ENCODE measurements around the gene C11orf86. TPM values are rescaled to one million over a fixed set of nuclear protein-coding genes. Genes with fewer than 3 reads are reported as not detected.
"Not testable (repeated sequence)": the region's sequence is repeated elsewhere in the genome, so short reads cannot be mapped to it uniquely, and the experiment has no call there.

The C11orf86 gene
- total RNA-seq, 1 experiment from 2014 or later = not detected

DNA sequence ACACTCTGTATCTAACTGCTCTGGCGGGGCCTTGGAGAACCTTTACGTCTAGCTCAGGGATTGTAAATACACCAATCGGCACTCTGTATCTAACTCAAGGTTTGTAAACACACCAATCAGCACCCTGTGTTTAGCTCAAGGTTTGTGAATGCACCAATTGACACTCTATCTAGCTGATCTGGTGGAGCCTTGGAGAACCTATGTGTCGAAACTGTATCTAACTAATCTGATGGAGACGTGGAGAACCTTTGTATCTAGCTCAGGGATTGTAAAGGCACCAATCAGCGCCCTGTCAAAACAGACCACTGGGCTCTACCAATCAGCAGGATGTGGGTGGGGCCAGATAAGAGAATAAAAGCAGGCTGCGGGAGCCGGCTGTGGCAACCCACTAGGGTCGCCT, 14.3 kb downstream of the C11orf86 start:
- not testable (repeated sequence) for DNase-seq (ENCODE audit: low read depth)

DNA sequence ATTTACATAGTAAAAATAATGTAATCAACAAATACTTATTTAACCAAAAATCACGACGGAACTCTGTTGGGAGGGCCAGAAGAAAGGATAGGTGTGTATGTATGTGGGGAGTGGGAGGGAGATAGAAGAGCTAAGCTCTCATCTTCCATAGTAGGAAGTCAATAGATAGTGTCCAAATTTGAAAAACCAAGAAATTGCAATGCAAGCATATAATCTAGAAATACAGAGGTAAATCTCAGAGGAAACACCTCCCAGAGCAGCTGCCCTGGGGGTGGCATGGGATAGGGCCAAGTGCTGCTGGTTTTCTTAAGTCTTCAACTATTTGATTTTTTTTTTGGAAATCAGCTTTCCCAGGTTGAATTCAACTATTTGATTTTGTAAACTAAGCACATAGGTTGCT, 16.9 kb downstream of the C11orf86 start:
- no peak for DNase-seq (ENCODE audit: low read depth)

DNA sequence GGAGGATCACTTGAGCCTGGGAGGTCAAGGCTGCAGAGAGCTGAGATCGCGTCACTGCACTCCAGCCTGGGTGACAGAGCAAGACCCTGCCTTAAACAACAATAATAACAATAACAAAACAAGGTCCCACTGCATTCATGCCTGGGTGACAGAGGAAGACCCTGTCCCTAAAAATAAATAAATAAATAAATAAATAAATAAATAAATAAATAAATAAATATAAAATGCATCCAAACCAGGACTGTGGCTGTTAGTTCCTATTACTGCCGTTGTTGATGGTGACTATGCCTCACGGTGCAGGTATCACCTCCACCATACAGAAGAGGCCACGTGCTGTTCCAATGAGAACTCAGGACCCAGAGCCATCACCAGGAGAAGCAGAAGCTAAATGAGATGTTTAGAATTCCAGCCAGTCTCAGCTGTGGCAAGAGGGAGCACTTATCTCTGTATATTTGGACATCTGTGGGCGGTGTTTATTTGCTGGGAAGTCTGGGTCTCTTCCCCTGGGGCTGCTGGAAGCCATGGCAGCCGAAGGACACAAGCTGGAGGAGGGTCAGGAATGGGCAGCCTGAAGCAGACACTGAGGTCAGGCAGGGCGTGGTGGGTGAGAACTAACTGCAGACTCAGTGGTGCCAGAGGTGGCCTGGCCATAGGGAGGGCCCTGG, 21.6 kb downstream of the C11orf86 start:
- peak; percentile 65 for DNase-seq (ENCODE audit: low read depth)

DNA sequence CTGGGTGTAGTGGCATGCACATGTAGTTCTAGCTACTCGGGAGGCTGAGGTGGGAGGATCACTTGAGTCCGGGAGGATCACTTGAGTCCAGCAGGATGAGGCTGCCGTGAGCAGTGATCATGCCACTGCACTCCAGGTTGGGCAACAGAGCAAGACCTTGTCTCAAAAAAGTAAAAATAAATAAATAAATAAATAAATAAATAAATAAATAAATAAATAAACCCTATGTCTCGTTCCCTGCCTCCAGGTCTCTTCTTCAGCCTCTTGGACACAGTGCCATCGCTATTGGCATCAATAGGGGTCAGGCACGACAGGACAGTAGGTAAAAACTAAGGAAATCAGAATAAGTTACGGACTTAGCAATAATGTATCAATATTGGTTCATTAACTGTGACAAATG, 24.5 kb downstream of the C11orf86 start:
- DNase-seq (ENCODE audit: low read depth) = no peak

DNA sequence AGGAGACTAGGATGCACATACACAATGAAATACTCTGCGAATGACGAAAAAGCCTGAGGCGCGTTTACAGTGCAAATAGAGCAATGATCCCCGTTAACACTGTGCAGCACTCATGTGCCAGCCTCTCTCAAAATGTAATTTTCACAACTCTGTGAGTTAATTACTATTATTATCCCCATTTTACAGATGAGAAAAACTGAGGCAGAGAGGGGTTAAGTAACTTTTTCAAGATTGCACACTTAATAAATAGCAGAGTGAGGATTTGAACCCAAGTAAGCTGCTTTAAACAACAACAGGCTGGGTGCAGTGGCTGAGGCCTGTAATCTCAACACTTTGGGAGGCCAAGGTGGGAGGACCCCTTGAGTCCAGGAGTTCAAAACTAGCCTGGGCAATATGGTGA, 26.2 kb downstream of the C11orf86 start:
- no peak for DNase-seq (ENCODE audit: low read depth)

DNA sequence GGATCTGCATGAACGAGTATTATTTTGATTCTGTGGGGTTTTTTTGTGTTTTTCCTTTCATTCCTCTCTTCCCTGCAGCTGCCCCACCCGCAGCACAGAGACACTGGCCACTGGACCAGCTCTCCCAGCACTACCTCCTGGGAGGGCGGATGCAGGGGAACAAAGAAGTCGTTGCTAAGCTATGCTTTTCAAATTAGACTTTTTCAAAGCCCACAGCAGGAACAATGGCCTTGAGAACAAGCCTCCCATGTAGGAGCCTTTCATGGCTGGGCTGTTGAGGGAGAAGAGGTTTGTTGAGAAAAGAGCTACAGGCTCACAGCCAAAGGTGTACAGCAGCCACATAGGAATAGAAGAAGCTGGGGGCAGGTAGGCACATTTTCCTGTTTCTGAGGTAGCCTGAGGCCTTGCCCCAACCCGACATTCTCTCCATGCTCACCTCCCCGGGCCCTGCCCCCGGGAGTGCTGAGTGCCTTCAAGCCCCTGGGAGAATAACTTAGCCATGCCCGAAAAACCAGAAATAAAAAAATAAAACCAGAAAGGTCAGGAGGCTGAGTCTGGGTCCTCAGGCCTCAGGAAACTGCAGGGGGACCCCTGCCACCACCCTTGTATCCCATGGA, 27.3 kb downstream of the C11orf86 start:
- no peak for DNase-seq (ENCODE audit: low read depth)

DNA sequence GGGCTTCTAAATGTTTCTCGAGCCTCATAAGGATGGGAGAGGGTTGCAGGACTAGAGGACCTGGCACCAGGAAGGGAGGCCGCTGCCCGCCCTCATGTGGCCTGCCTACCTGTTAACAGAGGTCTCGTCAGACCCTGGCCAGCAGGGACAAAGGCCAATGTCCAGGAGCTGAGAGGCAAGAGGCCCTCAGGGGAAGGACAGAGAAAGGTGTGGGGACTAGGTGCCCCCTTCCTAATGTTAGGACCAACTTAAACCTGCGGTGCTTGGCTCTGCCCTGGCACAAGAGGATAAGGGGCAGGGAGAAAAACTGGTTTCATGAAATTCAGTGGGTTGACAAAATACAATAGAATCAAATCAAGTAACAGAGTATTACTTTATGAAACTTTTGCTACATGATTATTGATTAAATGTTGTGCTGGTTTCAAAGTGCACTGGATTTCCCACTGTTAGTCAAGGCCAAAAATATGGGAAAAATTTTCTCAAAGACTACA, 27.9 kb downstream of the C11orf86 start:
- no peak for DNase-seq (ENCODE audit: low read depth)

DNA sequence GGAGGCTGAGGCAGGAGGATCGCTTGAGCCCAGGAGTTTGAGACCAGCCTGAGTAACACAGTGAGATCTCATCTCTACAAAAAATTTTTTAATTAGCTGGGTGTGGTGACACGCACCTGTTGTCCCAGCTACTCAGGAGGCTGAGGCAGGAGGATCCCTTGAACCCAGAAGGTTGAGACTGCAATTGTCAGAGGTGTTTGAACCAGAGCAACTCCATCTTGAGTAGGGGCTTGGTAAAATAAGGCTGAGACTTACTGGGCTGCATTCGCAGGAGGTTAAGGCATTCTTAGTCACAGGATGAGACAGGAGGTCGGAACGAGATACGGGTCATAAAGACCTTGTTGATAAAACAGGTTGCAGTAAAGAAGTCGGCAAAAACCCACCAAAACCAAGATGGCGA, 30.1 kb downstream of the C11orf86 start:
- not testable (repeated sequence) for DNase-seq (ENCODE audit: low read depth)

DNA sequence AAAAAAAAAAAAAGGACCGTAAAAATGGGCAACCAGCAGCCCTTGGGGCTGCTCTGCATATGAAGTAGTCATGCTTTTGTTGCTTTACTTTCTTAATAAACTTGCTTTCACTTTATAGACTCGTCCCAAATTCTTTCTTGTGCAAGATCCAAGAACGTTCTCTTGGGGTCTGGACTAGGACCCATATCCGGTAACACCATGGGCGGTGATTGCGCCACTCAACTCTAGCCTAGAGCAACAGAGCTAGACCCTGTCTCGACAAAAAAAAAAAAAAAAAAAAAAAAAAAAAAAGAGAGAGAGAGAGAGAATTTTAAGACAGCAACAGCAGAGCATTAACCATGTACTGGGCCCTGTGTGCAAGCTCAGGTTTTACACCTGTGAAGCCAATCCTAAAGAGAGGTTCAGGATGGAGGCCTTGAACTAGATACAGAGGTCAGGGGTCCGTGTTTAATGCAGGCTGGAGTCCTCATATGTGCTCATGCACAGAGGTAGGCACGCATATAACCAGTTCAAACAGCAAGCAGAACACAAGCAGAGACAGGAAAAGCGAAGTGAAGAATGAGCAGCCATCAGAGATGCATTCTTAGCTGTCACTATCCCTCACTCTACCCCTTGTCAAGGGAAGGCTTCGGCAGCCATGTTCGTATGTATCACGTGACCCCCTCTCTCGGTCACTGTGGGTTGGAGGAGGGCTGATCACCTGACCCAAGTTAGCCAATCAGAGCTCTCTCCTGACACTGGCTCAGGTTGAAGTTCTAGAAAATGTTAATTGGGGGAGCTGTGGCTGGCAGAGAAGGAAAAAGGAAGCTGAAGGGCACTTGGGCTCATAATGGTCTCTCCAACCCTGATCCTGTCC, 31.2 kb downstream of the C11orf86 start:
- peak; percentile 66 for DNase-seq (ENCODE audit: low read depth)

DNA sequence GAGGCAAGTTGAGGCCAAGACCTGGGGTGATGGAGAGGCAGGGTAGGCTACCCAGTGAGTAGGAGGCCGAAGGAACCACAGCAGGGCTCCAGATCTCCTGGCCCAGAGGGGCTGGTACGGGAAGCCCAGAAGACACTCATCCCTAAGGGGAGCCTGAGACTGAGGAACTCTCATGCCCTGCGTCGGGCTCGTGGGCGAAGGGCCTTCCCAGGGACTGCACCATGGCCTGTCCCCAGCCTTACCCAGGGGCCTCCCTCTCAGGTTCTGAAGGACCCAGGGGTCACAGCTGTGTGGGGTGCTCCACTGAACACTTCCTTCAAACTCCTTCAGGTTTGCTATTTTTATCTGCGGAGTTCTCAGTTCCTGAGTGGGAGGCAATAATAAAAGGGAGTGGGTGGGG, 32.0 kb downstream of the C11orf86 start:
- no peak for DNase-seq (ENCODE audit: low read depth)

DNA sequence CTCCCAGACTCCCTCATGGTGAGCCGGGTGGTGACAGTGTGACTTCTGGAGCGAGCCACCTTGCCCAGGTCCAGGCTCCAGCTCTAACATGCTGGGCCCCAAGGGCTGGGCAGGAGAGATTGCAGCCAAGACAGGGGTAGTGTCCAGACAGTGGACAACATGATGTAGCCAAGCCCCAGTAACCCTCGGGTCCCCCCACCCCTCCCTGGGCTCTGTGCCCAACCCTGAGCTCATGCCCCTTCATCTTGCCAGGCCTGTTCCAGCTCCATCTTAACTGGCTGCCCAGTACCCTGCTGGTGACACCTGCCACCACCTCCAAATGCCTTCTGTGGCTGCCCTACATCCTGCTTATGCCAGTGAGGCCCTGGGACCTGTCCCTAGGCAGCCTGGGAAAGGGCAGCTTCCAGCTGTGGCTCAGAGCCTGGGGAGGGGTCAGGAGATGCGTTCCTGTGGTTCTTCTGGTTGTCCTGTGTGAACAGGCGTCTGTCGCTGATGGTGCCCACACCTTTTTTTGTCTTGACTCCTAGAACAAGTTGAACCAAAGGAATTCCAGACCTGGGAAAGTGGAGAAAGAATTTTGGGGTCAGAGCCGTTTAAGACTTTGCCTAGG, 35.3 kb downstream of the C11orf86 start:
- DNase-seq (ENCODE audit: low read depth) = no peak

DNA sequence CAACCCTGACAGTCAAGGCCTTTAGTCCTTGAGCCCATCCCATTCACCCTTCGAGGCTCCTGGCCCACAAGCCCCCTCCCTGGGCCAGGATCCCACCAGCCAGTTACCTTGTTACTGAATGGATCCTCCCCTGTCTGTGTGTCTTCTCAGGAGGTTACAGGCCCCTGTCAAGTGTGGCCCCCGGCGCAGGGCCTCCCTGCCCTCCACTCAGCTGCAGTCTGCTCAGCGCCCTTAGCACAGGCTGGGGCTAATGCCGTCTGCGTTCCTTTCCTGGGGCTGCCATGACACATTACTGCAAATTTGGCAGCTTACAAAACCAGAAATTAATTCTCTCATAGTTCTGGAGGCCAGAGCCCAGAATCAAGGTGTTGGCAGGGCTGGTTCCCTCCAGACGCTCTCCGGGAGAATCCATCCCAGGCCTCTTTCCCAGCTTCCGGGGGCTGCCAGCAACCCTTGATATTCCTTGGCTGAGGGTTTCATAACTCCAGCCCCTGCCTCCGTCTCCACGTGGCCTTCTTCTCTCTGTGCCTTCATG, 38.5 kb downstream of the C11orf86 start:
- DNase-seq (ENCODE audit: low read depth) = no peak

DNA sequence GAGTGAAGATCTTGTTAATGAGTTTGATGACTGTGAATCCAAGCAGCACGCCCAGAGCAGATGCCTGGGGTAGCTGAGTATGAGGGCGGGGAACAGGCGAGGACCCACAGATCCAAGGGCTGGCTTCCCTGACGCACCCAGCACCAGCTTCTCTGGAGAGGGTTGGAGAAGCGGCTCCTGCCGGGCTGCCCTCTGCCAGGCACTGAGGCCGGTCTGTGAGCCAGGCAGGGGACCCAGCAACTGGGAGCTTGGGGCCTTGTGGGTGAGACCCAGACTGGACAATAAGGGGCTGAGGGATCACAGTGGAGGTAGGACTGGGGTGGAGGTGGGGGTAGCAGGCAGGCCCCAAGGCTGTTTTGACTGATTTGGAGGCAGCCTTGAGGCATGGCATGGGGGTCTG, 39.2 kb downstream of the C11orf86 start:
- no peak for DNase-seq (ENCODE audit: low read depth)

DNA sequence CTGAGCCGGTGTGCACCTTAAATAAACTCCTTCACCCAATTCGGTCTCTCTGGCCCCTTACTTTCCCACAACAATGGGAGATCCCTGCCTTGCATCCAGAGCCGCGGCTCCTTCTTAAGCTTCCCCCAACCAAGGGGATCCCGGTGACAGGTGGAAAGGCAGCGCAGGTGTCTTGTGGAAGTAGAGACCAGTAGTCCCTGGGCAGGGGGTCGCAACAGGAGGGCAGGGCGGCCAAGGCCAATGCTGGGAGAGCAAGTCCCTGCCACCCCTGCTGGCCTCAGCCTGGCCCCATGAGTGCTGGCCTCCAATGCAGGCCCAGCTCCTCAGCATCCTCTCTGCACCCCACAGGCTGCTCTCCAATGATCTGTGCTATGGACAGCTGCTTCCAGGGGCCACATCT, 39.9 kb downstream of the C11orf86 start:
- DNase-seq (ENCODE audit: low read depth) = no peak

DNA sequence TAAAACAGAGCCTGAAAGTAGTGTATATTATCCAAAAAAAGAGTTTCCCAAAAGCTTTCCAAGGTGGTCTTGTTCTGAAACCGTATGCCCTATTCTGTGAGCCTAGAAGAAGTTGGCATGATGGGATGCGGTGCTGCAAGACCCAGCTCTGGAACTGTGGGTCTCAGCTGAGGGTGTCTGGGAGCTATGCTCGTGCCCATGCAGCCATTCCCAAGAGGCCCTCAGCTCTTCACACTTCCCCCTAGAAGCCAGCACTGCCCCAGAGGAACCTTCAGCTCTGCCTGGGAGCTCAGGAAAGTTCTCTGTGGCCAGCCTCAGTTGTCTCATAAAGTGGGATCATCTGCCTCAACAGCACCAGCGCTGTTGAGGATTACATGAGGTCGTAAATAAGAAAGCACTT, 41.4 kb downstream of the C11orf86 start:
- DNase-seq (ENCODE audit: low read depth) = no peak

DNA sequence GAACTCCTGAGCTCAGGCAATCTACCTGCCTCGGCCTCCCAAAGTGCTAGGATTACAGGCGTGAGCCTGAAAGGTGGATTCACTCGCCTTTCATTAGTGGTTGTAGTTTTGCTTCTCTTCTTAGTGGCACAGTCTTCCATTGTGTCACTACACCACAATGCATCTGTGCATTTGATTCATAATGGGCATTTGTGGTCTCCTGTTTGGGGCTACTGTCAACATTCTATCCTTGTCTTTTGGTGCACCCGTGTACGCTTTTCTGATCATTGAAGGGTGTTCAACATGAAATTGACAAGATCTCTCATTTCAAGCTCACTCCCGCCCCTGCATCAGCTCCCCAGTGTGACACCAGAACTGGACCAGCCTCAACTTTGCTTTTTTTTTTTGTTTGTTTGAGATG, 45.8 kb downstream of the C11orf86 start:
- DNase-seq (ENCODE audit: low read depth) = no peak

DNA sequence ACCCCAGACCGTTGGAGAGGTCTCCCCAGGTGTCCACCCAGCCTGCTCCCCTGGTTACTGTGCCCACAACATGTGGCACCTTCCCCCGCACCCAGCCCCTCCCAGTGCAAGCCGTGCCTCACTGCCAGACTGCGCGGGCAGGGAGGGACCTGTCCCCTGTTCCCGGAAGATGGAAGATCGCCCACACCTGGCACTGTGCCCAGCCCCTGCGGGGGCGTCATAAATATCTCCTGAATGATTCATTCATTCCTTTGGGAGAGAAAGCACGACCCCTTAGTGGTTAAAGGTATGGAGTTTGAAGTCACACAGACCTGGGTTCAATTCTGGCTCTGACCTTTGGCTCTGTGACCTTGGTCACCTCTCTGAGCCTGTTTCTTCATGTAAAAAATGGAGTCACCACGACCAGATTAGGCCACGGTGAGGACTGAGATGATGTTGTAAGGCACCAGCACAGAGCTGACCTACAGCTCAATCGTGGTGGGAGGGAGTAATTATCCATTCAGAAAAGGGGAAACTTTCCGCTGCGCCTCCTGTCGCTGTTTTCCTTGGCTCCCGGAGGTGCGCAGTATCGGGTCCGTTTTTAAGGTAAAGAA, 47.3 kb downstream of the C11orf86 start:
- DNase-seq (ENCODE audit: low read depth) = peak; percentile 61

DNA sequence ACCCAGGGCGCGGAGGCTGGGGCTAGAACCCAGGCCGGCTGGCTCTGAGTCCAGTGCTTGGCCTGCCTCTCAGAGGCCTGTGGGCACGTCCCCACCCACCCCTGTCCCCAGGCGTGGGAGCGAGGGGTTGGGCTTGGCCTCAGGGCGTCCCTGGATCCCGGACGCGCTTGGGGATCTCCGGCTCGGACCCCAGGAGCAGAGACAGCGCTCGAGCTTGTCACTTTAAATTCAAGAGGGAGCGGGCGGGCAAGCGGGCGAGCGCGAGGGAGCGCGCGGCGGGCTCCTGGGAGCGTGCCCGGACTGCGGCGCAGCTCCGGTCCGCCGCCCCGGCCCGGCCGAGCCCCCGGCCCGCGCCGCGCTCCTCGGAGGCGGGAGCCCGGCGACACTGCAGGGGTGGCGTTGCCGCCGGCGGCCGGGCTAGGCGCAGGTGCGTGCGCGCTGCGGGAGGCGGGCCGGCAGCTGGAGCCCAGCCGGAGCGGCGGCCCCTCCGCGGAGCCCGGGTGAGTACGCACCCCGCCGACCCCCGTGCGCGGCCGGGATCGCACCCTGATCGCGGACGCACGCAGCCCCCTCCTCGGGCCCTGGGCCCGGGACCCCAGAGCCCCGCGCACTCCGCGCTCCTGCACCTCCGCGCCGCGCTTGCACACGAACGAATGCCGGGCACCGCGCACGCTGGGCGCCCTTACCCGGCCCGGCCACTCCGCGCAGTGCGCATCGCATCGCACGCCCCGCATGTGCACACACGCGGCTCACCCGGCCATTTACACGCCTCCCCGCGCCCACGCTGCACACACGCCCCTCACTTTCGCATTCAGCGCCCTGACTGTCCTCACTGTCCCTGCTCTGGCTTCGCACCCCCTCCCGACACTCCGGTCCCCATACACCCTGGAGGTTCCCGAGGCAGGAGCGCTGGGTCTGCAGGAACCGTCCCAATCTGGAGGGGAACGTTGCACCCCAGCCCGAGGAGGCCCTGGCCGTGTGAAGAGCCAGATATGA, 48.2 kb downstream of the C11orf86 start, which contains the start of gene SYT12:
SYT12 (plus strand) TSS at position 174 of the 996 bp plus-strand sequence. CDS start 7,011 bp downstream, outside the sequence.
- DNase-seq (ENCODE audit: low read depth) = no peak

DNA sequence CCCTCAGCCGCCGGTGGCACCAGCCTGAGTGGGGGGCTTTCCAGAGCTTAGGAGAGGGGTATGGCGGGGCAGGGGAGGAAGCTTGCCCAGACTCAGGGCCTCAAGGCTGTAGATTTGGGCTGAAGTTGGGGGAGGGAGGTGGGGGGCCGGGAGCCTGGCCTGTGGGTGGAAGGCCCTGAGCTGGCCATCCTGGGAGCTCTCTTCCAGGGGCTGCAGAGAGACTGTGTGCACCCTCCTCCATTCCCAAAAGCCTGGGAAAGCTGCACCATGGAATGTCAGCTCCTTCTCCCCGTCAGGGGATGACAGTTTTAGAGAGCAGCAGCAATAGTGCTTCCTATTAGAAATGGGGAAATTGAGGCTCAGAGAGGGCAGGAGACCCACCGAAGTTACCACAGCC, 48.9 kb downstream of the C11orf86 start:
- no peak for DNase-seq (ENCODE audit: low read depth)

DNA sequence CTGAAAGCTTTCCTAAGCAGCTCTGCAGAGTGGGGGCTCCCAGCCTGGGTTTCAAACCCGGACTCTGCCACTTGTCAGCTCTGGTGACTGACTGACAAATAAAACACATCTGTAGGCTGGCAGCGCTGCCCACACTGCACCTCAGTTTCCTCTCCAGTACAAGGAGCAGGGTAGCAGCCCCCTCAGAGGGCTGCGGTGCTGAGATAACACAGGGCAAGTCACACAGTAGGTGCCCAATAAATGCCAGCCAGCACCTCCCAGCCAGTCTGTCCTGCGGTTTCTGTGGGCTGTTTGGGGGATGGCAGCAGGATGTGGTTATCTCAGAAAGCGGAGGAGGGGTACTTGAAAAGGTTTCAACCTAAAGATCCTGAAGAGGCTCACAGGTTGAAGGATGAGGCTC, 49.3 kb downstream of the C11orf86 start:
- peak; percentile 31 for DNase-seq (ENCODE audit: low read depth)
